GM18867 (cell line): ENCODE measurements around the gene C1orf122.
"Not testable (repeated sequence)": the region's sequence is repeated elsewhere in the genome, so short reads cannot be mapped to it uniquely, and the experiment has no call there.

ENCODE experiments used
- ATAC-seq: cut with Tn5 transposase; IDR thresholded peaks from one replicate; pipeline ENCODE4 v1.9.1; 2021; ENCODE audit warnings: mild to moderate bottlenecking, moderate library complexity; ENCODE audit not compliant: unreplicated experiment

C1orf122 gene

GRCh38 chr1:37807555-37808368 is at the start of gene C1orf122, which contains the start of gene YRDC:
Gene C1orf122 (plus strand): TSS chr1:37807790. CDS start chr1:37808405, 615 bp downstream.
Gene YRDC (minus strand): TSS chr1:37808208. CDS start chr1:37808180, 28 bp downstream.
- peak; percentile 85 for ATAC-seq

GRCh38 chr1:37759451-37759850 is 48.1 kb upstream of the C1orf122 start:
- ATAC-seq = no peak

- ATAC-seq = no peak
Measured at GRCh38 chr1:37761416-37762095, 46.0 kb upstream of the C1orf122 start.

- no peak for ATAC-seq
Measured at GRCh38 chr1:37762516-37762915, 45.1 kb upstream of the C1orf122 start.

- no peak for ATAC-seq
Measured at GRCh38 chr1:37763791-37764413, 43.7 kb upstream of the C1orf122 start.

GRCh38 chr1:37764414-37764825 is 43.2 kb upstream of the C1orf122 start:
- no peak for ATAC-seq

GRCh38 chr1:37764888-37765441 is 42.6 kb upstream of the C1orf122 start, which contains the start of gene EPHA10:
Gene EPHA10 (minus strand): TSS chr1:37765120. CDS start chr1:37765066, 54 bp downstream.
- no peak for ATAC-seq

- ATAC-seq = no peak
Measured at GRCh38 chr1:37765916-37766664, 41.5 kb upstream of the C1orf122 start.

GRCh38 chr1:37767488-37767887 is 40.1 kb upstream of the C1orf122 start:
- no peak for ATAC-seq

GRCh38 chr1:37771440-37771839 is 36.1 kb upstream of the C1orf122 start:
- ATAC-seq = not testable (repeated sequence)

- no peak for ATAC-seq
Measured at GRCh38 chr1:37776946-37777516, 30.6 kb upstream of the C1orf122 start.

GRCh38 chr1:37778654-37779053 is 28.9 kb upstream of the C1orf122 start:
- no peak for ATAC-seq

GRCh38 chr1:37782491-37782890 is 25.1 kb upstream of the C1orf122 start:
- ATAC-seq = no peak

- no peak for ATAC-seq
Measured at GRCh38 chr1:37792943-37793686, 14.5 kb upstream of the C1orf122 start.

GRCh38 chr1:37793773-37794371 is 13.7 kb upstream of the C1orf122 start, which contains the start of gene MANEAL:
Gene MANEAL (plus strand): TSS chr1:37793847. CDS start chr1:37794183, 336 bp downstream.
- peak; percentile 56 for ATAC-seq

- peak; percentile 41 for ATAC-seq
Measured at GRCh38 chr1:37794372-37795339, 12.9 kb upstream of the C1orf122 start.

GRCh38 chr1:37795340-37796125 is 12.1 kb upstream of the C1orf122 start:
- no peak for ATAC-seq
